Frontal cortex (tissue), 4 donors: ENCODE data around the gene PGAP2. TPM values are rescaled to one million over a fixed set of nuclear protein-coding genes. Genes with fewer than 3 reads are reported as not detected.

Experiments used
- DNase-seq, 2 donors: peaks; one replicate each; pipeline ENCODE4 v3.0.0; 2012; ENCODE audit warnings: low spot score in 2 of 2
- FAIRE-seq: peaks from 2 replicates; lab custom pipeline; 2012; peaks lifted over from hg19 to GRCh38; lab: Jason Lieb, UNC
- total RNA-seq: library from RNA; depleted of rRNA; stranded (reverse); fragments of >200 nt; gene quantifications from one replicate; pipeline ENCODE4 v1.2.3, GENCODE V29; 2014
- donor health status: control.
- donor health status: control.
- donor health status: control.

Gene PGAP2
- total RNA-seq, 1 donor from 2014 or later, result 6.9 TPM

DNA sequence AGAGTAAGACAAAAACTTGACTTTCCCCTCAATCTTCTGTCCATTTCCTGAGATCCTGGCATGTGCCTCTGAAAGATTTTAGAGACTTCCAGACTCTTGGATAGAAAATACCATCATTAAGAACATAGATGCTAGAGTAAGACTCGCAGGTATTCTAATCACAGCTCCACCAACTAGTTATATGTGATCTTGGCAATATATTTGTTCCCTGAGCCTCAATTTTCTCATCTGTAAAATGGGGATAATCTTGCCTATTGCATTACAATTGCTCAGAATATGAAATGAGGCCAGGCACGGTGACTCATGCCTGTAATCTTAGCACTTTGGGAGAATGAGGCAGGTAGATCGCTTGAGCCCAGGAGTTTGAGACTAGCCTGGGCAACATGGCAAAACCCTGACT, 21.7 kb downstream of the PGAP2 start:
- DNase-seq, result no peak
- FAIRE-seq, result no peak

- FAIRE-seq (no peak), DNase-seq (no peak)
These were observed 22.4 kb downstream of the PGAP2 start for GRCh38 chr11:3830730-3831129.

DNA sequence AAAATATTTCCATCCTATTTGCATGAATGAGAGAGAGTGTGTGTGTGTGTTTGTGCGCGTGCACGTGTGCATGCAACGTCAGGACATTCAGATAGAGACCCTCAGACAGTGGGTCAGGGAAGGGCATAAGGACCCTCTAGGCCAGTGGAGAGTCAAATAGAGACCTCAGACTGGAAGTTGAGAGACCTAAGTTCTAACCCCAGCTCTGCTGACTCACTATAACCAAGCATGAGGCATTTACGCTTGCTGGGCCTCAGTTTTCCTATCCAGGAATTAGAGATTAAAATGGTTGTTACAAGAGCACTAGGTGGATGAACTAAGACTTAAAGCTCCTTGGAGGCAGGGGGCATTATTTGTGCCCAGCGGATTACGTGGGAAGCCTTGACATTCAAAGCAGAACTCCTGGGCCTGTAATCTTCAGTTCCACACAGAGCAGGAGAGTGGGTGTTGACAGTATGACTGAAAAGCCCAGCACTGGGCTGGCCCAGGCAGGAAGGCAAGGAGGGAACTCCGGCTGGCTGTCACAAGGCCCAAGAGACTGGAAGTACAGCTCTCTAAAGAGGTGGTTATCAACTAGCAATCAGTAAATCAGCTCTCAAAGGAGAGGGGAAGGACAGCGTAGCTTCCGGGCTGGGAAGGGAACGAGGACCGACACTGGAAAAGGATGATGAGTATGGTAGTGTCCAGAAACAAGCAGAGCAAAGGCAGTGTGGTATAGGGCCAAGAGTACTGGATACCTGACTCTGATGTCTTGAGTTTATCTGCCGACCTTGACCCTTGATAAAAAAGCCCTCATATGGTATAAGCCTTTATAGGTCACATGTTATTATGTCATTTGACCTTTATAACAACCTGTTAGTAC, 23.2 kb downstream of the PGAP2 start:
- DNase-seq, result no peak
- FAIRE-seq, result no peak

- DNase-seq (no peak), FAIRE-seq (no peak)
These were observed 24.5 kb downstream of the PGAP2 start for GRCh38 chr11:3832816-3833215.

DNA sequence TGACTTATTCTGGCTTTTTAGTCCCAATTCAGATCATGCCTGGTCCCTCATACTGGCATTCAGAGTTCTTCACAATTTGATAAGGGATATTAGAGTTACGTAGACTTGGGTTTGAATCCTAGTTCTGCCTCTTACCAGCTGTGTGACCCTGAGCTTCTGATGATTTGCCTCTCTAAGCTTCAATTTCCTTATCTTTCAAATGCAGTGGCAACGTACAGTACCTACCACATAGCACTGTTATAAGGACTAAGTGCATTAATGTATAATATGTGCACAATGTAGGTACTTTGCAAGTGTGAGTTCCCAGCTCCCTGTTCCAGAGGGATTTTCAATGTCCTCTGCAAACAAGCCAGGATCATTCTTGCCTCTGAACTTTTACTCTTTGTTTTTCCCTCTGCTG, 25.1 kb downstream of the PGAP2 start:
- DNase-seq (no peak), FAIRE-seq (no peak)

GRCh38 chr11:3834349-3834663, 25.9 kb downstream of the PGAP2 start:
- DNase-seq (no peak), FAIRE-seq (no peak)

GRCh38 chr11:3834664-3835461, 26.5 kb downstream of the PGAP2 start:
- no peak for FAIRE-seq
- DNase-seq, result no peak

DNA sequence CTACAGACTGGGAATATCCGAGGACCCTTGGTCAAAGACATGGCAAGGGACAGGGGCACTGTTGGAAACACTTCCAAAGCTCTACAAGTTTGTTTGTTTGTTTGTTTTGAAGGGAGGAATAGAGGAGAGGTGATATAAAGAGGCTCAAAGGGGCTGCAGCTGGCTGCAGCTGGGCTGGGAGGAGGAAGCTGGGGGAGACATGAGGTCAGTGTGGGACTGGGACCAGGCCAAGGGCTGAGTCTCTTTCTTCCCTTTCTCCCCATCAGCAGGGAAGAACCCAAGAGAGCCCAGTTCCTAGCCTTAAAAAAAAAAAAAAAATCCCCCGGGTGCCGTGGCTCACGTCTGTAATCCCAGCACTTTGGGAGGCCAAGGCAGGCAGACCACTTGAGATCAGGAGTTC, 27.4 kb downstream of the PGAP2 start:
- DNase-seq (no peak), FAIRE-seq (no peak)

GRCh38 chr11:3836903-3837302, 28.5 kb downstream of the PGAP2 start:
- FAIRE-seq, result no peak
- no peak for DNase-seq

DNA sequence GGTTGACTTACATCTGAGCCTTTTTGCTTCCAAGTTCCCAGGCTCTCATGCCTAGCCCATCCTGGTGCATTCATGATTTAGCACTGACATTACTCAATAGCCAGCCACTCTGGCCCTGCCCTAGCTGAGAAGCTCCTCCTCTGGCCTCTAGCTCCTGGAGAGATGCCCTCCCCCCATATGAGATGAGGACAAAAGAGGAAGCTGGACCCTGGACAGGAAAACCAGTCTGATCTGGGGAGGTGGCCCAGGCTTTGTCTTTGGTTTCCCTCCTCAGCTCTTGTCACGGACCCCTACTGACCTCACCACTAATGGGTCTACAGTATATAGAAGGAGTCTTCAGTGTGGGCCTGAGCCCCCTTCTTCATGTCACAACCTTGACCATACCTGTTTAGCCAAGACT, 29.4 kb downstream of the PGAP2 start:
- FAIRE-seq, result no peak
- no peak for DNase-seq

DNA sequence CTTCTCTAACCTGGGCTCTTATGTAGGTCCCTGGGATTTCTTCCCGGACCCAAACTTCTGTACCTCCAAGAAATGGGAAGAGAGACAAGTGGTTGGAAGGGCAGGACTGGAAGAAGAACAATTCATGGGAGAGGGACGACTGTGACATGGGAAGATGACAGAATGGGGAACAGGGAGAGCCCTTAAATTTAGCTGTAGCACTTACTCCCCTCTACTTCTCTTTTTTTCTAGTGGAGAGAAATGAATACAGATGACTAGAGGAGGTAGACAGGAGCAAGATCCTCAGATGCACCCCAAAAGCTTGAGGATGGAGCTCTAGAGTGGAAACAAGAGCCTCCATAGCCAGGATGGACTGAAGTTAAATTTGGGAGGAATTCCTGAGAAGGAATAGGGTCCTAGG, 30.1 kb downstream of the PGAP2 start:
- FAIRE-seq, result no peak

GRCh38 chr11:3840004-3840869, 31.9 kb downstream of the PGAP2 start:
- no peak for DNase-seq
- FAIRE-seq, result no peak

More for the DNA sequence above, 30.1 kb downstream of the PGAP2 start:
- no peak for DNase-seq

DNA sequence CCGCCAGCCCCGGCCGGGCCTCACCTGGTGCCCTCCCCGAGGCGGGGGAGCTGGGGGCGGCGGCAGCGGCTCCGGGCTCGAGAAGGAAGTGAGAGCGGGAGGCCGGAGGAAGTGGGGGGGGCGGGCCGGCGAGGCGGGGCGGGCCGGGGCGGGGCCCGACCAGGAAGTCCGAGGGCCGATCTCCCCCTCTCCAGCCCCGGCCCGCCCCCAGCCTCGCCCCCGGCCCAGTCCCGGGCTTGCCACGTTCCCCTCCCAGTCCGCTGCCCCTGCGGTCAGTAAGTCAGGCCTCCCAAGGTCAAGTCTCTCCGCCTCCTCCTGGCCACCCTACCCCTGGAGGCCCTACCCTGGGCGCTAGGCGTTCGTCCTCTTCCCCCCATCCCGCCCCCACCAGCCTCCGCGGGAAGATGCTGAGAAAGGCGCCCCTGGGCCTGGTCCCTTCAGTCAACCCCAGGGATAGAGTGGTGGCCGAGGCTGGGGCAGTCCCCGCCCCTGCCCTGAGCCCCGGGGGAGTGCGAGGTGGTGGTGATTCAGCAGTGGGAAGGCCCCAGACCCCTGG, 32.6 kb downstream of the PGAP2 start, which contains the start of gene RHOG:
Gene RHOG (minus strand): TSS at position 90 of the 556 bp plus-strand sequence. CDS start 12,821 bp downstream, outside the sequence.
- DNase-seq (peak; percentile 90 to 93), FAIRE-seq (no peak)

GRCh38 chr11:3841426-3842350, 33.3 kb downstream of the PGAP2 start:
- FAIRE-seq (no peak), DNase-seq (peak; percentile 76 to 80)

- no peak for DNase-seq
- FAIRE-seq, result no peak
These were observed 35.0 kb downstream of the PGAP2 start for GRCh38 chr11:3843326-3843725.

- FAIRE-seq, result no peak
- no peak for DNase-seq
These were observed 36.9 kb downstream of the PGAP2 start for GRCh38 chr11:3845246-3845645.

- no peak for DNase-seq
- no peak for FAIRE-seq
These were observed 37.3 kb downstream of the PGAP2 start for GRCh38 chr11:3845670-3846069.

DNA sequence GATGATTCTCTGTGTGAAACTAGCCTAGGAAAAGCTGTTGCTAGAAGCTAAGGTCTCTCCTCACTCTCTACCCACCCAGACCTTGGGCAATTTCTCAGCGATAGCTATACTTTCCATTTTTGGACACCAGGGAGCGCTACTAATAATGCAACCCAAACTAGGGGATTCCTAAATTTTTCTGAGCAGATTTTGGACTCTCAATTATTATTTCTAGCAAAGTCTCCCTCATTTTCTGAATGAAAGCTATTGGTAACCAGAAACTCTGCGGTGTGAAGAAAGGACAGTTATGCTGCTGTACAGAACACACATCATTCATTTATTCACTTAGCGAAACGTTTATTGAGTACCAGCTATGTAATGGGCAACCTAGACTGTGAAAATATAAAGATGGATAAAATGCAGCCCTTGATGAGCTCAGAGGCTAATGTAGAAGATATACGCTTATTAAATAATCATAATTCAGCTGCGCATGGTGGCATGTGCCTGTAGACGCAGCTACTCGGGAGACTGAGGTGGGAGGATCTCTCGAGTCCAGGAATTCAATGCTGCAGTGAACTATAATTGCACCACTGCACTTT, 41.0 kb downstream of the PGAP2 start:
- FAIRE-seq (no peak), DNase-seq (no peak)

- DNase-seq, result no peak
- FAIRE-seq, result no peak
These were observed 45.1 kb downstream of the PGAP2 start for GRCh38 chr11:3853545-3853842.
